Activated CD8-positive, alpha-beta memory T cell treated with anti-CD3 and anti-CD28 coated beads, Interleukin-2, amount 10 ng/mL, durations not matched to agents 7 days and 5 days (primary cell): ENCODE results near the gene EIF2D. TPM values are rescaled to one million over a fixed set of nuclear protein-coding genes. Genes with fewer than 3 reads are reported as not detected.
"Not testable (repeated sequence)": the region's sequence is repeated elsewhere in the genome, so short reads cannot be mapped to it uniquely, and the experiment has no call there.

Experiments used
- ATAC-seq: fragments of 150-1000 bp; cut with Tn5 transposase; one replicate; pipeline ENCODE4 v1.10.0; 2021; ENCODE audit warnings: moderate library complexity
- CTCF ChIA-PET: fragments of 350-600 bp; sonication (Branson Sonifier 250); formaldehyde crosslinking; loops from one replicate; lab custom pipeline; 2021; ENCODE audit warnings: antibody characterized with exemption; lab: Charles Lee
- DNase-seq: peaks from one replicate; pipeline ENCODE4 v3.0.0-alpha.2; 2020
- H3K27ac Mint-ChIP-seq: one replicate; pipeline ENCODE4 v1.8.0; 2021; ENCODE audit warnings: mild to moderate bottlenecking, mixed read lengths
- H3K27me3 Mint-ChIP-seq: one replicate; pipeline ENCODE4 v1.8.0; 2021; ENCODE audit warnings: mixed read lengths
- H3K36me3 Mint-ChIP-seq: one replicate; pipeline ENCODE4 v1.8.0; 2021; ENCODE audit warnings: mild to moderate bottlenecking, mixed read lengths
- H3K4me1 Mint-ChIP-seq: one replicate; pipeline ENCODE4 v1.8.0; 2021; ENCODE audit warnings: mixed read lengths
- H3K4me3 Mint-ChIP-seq: one replicate; pipeline ENCODE4 v1.8.0; 2021; ENCODE audit warnings: mild to moderate bottlenecking, moderate library complexity, mixed read lengths
- H3K9me3 Mint-ChIP-seq: one replicate; pipeline ENCODE4 v1.8.0; 2022; ENCODE audit warnings: low read depth, mixed read lengths
- total RNA-seq, 2 experiments: library from RNA; stranded (reverse); gene quantifications; one replicate each; pipeline ENCODE4 v1.2.3, GENCODE V29; 2021

The EIF2D gene
- total RNA-seq, 2 experiments from 2014 or later: 51.7 to 68.4 TPM

- DNase-seq (no peak), ATAC-seq (no peak)
- Mint-ChIP-seq H3K4me3 (no peak overlapping the region), H3K27ac (no peak overlapping the region), H3K36me3 (peaks cover 14% of the 10 kb centered on the region), H3K9me3 (no peaks in the 10 kb centered on the region), H3K4me1 (no peaks in the 10 kb centered on the region), H3K27me3 (no peaks in the 10 kb centered on the region)
- CTCF ChIA-PET: interaction anchor here (1.2 to 19.9 kb wide), 3 partner anchors 10 to 332 kb away, joined by 3 to 418 read pairs (median 4); no protein-coding TSS in a partner anchor
These were observed 38.7 kb upstream of the EIF2D start for GRCh38 chr1:206651014-206651413.

GRCh38 chr1:206649261-206649921 is 37.1 kb upstream of the EIF2D start:
- no peaks in the 10 kb centered on the region for H3K27me3 Mint-ChIP-seq
- H3K27ac Mint-ChIP-seq: no peak overlapping the region
- CTCF ChIA-PET: interaction anchor here (0.8 to 19.9 kb wide), 8 partner anchors 9 to 257 kb away, joined by 3 to 418 read pairs (median 3); partner anchors contain the start of gene DYRK3
- no peaks in the 10 kb centered on the region for H3K4me1 Mint-ChIP-seq
- H3K36me3 Mint-ChIP-seq: peaks cover 14% of the 10 kb centered on the region
- H3K4me3 Mint-ChIP-seq: no peak overlapping the region
- ATAC-seq: no peak
- H3K9me3 Mint-ChIP-seq: no peaks in the 10 kb centered on the region
- no peak for DNase-seq

- DNase-seq: no peak
- H3K4me3 Mint-ChIP-seq: no peak overlapping the region
- CTCF ChIA-PET: interaction anchor here (0.8 to 19.9 kb wide), 5 partner anchors 13 to 171 kb away, joined by 3 to 418 read pairs (median 5); partner anchors contain the start of gene DYRK3
- H3K9me3 Mint-ChIP-seq: no peaks in the 10 kb centered on the region
- no peak overlapping the region for H3K27ac Mint-ChIP-seq
- H3K27me3 Mint-ChIP-seq: no peaks in the 10 kb centered on the region
- peaks cover 20% of the 10 kb centered on the region for H3K36me3 Mint-ChIP-seq
- no peaks in the 10 kb centered on the region for H3K4me1 Mint-ChIP-seq
- no peak for ATAC-seq
These were observed 35.0 kb upstream of the EIF2D start for GRCh38 chr1:206647224-206647623.

- H3K36me3 Mint-ChIP-seq: peaks cover 24% of the 10 kb centered on the region
- H3K27me3 Mint-ChIP-seq: no peaks in the 10 kb centered on the region
- H3K9me3 Mint-ChIP-seq: no peaks in the 10 kb centered on the region
- CTCF ChIA-PET: interaction anchor here (7.2 to 19.9 kb wide), 2 partner anchors 12 to 15 kb away, joined by 50 to 418 read pairs; partner anchors contain the start of gene DYRK3
- H3K27ac Mint-ChIP-seq: no peak overlapping the region
- no peak for ATAC-seq
- no peak for DNase-seq
- H3K4me3 Mint-ChIP-seq: no peak overlapping the region
- H3K4me1 Mint-ChIP-seq: no peaks in the 10 kb centered on the region
These were observed 34.2 kb upstream of the EIF2D start for GRCh38 chr1:206646504-206646903.

- H3K36me3 Mint-ChIP-seq: peaks cover 28% of the 10 kb centered on the region
- DNase-seq (no peak), ATAC-seq (no peak)
- H3K27me3 Mint-ChIP-seq: no peaks in the 10 kb centered on the region
- H3K27ac Mint-ChIP-seq: no peak overlapping the region
- peaks cover 2% of the 10 kb centered on the region for H3K4me1 Mint-ChIP-seq
- H3K9me3 Mint-ChIP-seq: no peaks in the 10 kb centered on the region
- CTCF ChIA-PET: interaction anchor here (7.2 to 19.9 kb wide), 2 partner anchors 9 to 18 kb away, joined by 50 to 418 read pairs; partner anchors contain the start of gene DYRK3
- H3K4me3 Mint-ChIP-seq: no peak overlapping the region
These were observed 30.9 kb upstream of the EIF2D start for GRCh38 chr1:206643118-206643698.

- H3K4me3 Mint-ChIP-seq, H3K27ac Mint-ChIP-seq, DNase-seq, H3K4me1 Mint-ChIP-seq, H3K9me3 Mint-ChIP-seq, H3K27me3 Mint-ChIP-seq, ATAC-seq: not testable (repeated sequence)
- peaks cover 22% of the 10 kb centered on the region for H3K36me3 Mint-ChIP-seq
- CTCF ChIA-PET: interaction anchor here (19.9 kb wide), 1 partner anchor 19 kb away, joined by 418 read pairs; no protein-coding TSS in a partner anchor
These were observed 29.8 kb upstream of the EIF2D start for GRCh38 chr1:206642074-206642473.

GRCh38 chr1:206637605-206638004 is 25.3 kb upstream of the EIF2D start:
- DNase-seq (no peak), ATAC-seq (no peak)
- no peak overlapping the region for H3K27ac Mint-ChIP-seq
- H3K4me1 Mint-ChIP-seq: peaks cover 33% of the 10 kb centered on the region
- H3K4me3 Mint-ChIP-seq: no peak overlapping the region
- CTCF ChIA-PET: interaction anchor here (0.7 to 19.9 kb wide), 4 partner anchors 24 to 92 kb away, joined by 3 to 418 read pairs (median 3); no protein-coding TSS in a partner anchor
- H3K27me3 Mint-ChIP-seq: peaks cover 7% of the 10 kb centered on the region
- no peaks in the 10 kb centered on the region for H3K9me3 Mint-ChIP-seq
- H3K36me3 Mint-ChIP-seq: peaks cover 15% of the 10 kb centered on the region

GRCh38 chr1:206636671-206637070 is 24.4 kb upstream of the EIF2D start:
- Mint-ChIP-seq H3K27me3 (peaks cover 17% of the 10 kb centered on the region), H3K27ac (no peak overlapping the region), H3K4me1 (peaks cover 33% of the 10 kb centered on the region), H3K36me3 (peaks cover 9% of the 10 kb centered on the region), H3K4me3 (no peak overlapping the region), H3K9me3 (no peaks in the 10 kb centered on the region)
- CTCF ChIA-PET: interaction anchor here (1.4 to 19.9 kb wide), 3 partner anchors 25 to 345 kb away, joined by 3 to 418 read pairs (median 13); no protein-coding TSS in a partner anchor
- DNase-seq (no peak), ATAC-seq (no peak)

- Mint-ChIP-seq H3K4me3 (peak overlapping the region; percentile 76), H3K27ac (peak overlapping the region; percentile 57), H3K36me3 (peaks cover 5% of the 10 kb centered on the region), H3K27me3 (peaks cover 19% of the 10 kb centered on the region), H3K9me3 (no peaks in the 10 kb centered on the region), H3K4me1 (peaks cover 33% of the 10 kb centered on the region)
- DNase-seq (peak; percentile 47), ATAC-seq (peak; percentile 0)
- CTCF ChIA-PET: interaction anchor here (0.6 to 19.9 kb wide), 25 partner anchors 10 to 414 kb away, joined by 3 to 418 read pairs (median 7); partner anchors contain the start of genes EIF2D, IKBKE and RASSF5
These were observed 23.7 kb upstream of the EIF2D start for GRCh38 chr1:206635978-206636345.

GRCh38 chr1:206635080-206635977 is 23.1 kb upstream of the EIF2D start, which contains the start of gene DYRK3:
Gene DYRK3 (plus strand): TSS chr1:206635536. CDS start chr1:206635704, 168 bp downstream.
- CTCF ChIA-PET: interaction anchor here (0.6 to 19.9 kb wide), 41 partner anchors 9 to 414 kb away, joined by 3 to 418 read pairs (median 5); partner anchors contain the start of genes EIF2D, FCMR, IKBKE and RASSF5
- Mint-ChIP-seq H3K36me3 (peaks cover 3% of the 10 kb centered on the region), H3K9me3 (no peaks in the 10 kb centered on the region), H3K4me1 (peaks cover 33% of the 10 kb centered on the region), H3K4me3 (peak within 1 kb of the TSS; percentile 76), H3K27me3 (peaks cover 19% of the 10 kb centered on the region), H3K27ac (peak within 1 kb of the TSS; percentile 91)
- DNase-seq (peak; percentile 96), ATAC-seq (peak; percentile 93)

GRCh38 chr1:206634365-206635079 is 22.3 kb upstream of the EIF2D start:
- no peaks in the 10 kb centered on the region for H3K9me3 Mint-ChIP-seq
- H3K36me3 Mint-ChIP-seq: no peaks in the 10 kb centered on the region
- ATAC-seq: no peak
- peak overlapping the region; percentile 76 for H3K4me3 Mint-ChIP-seq
- CTCF ChIA-PET: interaction anchor here (0.7 to 19.9 kb wide), 39 partner anchors 8 to 415 kb away, joined by 3 to 418 read pairs (median 5); partner anchors contain the start of genes EIF2D, FCMR, IKBKE and RASSF5
- H3K27me3 Mint-ChIP-seq: peaks cover 22% of the 10 kb centered on the region
- peak; percentile 86 for DNase-seq
- H3K27ac Mint-ChIP-seq: peak overlapping the region; percentile 91
- H3K4me1 Mint-ChIP-seq: peaks cover 33% of the 10 kb centered on the region

- H3K36me3 Mint-ChIP-seq: no peaks in the 10 kb centered on the region
- no peak overlapping the region for H3K4me3 Mint-ChIP-seq
- peaks cover 26% of the 10 kb centered on the region for H3K27me3 Mint-ChIP-seq
These were observed 21.4 kb upstream of the EIF2D start for GRCh38 chr1:206633708-206634121.

More at GRCh38 chr1:206633708-206634121, 21.4 kb upstream of the EIF2D start:
- DNase-seq (no peak), ATAC-seq (no peak)
- H3K9me3 Mint-ChIP-seq: no peaks in the 10 kb centered on the region
- H3K4me1 Mint-ChIP-seq: peaks cover 30% of the 10 kb centered on the region
- no peak overlapping the region for H3K27ac Mint-ChIP-seq
- CTCF ChIA-PET: interaction anchor here (0.8 to 19.9 kb wide), 14 partner anchors 12 to 349 kb away, joined by 3 to 418 read pairs (median 6); partner anchors contain the start of genes EIF2D and IKBKE
